Measurements from ENCODE around the gene GSG1L2. TPM values are rescaled to one million over a fixed set of nuclear protein-coding genes. Genes with fewer than 3 reads are reported as not detected.

Gene GSG1L2
- total and polyA plus RNA-seq, 2 donors (not counting 3 experiments of a cell fraction or from before 2014, with no cell fraction given) = not detected

GRCh38 chr17:9790889-9791876, 30.7 kb downstream of the GSG1L2 start, which contains the start of gene DHRS7C:
Gene DHRS7C (minus strand): TSS chr17:9791592. CDS start chr17:9791284, 308 bp downstream.
- Histone ChIP-seq H2AFZ (ENCODE audit: low read depth, low read length) (no peak within 1 kb of the TSS), H3K4me2 (ENCODE audit: insufficient read depth, low read length) (no peak within 1 kb of the TSS), H3K4me3 (replicated peaks in 1 of 3; ENCODE audit: insufficient read depth in 1 of 3, low read depth in 1 of 3, low read length in 3 of 3) (no peak within 1 kb of the TSS), H3K9me1 (replicated peaks; ENCODE audit: control insufficient read depth, extremely low read depth, insufficient read depth, low read length) (no peaks in the 10 kb centered on the region), H3K9me3 (replicated peaks; ENCODE audit: control insufficient read depth, insufficient read depth, low read length) (no peaks in the 10 kb centered on the region), H3K27me3 (ENCODE audit: control insufficient read depth in 2 of 2, insufficient read depth in 2 of 2, low read length in 2 of 2) (no peaks in the 10 kb centered on the region), H3K36me3 (ENCODE audit: control insufficient read depth in 2 of 2, extremely low read depth in 1 of 2, insufficient read depth in 2 of 2, low read length in 2 of 2) (no peaks in the 10 kb centered on the region), H3K4me1 (ENCODE audit: control insufficient read depth, extremely low read depth, insufficient read depth, low read length) (no peaks in the 10 kb centered on the region), H3K27ac (ENCODE audit: insufficient read depth, low read depth, low read length) (no peak within 1 kb of the TSS), H3K79me2 (ENCODE audit: control insufficient read depth, insufficient read depth, low read length) (no peaks in the 10 kb centered on the region), H3K9ac (replicated peaks; ENCODE audit: extremely low read depth, insufficient read depth, low read length) (no peak within 1 kb of the TSS), H4K20me1 (replicated peaks; ENCODE audit: control insufficient read depth, extremely low read depth, insufficient read depth, low read length) (no peaks in the 10 kb centered on the region)
- intact Hi-C loops (cut with micrococcal nuclease) = no loop called here
- no peak for DNase-seq (ENCODE audit: low read depth, low spot score)
- dilution Hi-C loops (cut with MboI; ENCODE audit: extremely low pct_ligation_motif_present, low sequenced_read_pairs) = no loop called here
- ChIA-PET CTCF (no interaction called here), POLR2A (no interaction called here)
- TF ChIP-seq POLR2A (IDR thresholded peaks at IDR 0.05; ENCODE audit: low read depth, low read length) (no peak), GATA2 (IDR thresholded peaks at IDR 0.05; ENCODE audit: insufficient read depth, insufficient read length, low read depth, low read length) (no peak), FOS (IDR thresholded peaks at IDR 0.05; ENCODE audit: borderline replicate concordance, insufficient read depth, low read length) (no peak), POLR2AphosphoS5 (IDR thresholded peaks at IDR 0.05; ENCODE audit: insufficient read depth, low read depth, low read length) (no peak)
- BruUV-seq (replicated peaks) = no TSS peak
- no peak for FAIRE-seq

DNA sequence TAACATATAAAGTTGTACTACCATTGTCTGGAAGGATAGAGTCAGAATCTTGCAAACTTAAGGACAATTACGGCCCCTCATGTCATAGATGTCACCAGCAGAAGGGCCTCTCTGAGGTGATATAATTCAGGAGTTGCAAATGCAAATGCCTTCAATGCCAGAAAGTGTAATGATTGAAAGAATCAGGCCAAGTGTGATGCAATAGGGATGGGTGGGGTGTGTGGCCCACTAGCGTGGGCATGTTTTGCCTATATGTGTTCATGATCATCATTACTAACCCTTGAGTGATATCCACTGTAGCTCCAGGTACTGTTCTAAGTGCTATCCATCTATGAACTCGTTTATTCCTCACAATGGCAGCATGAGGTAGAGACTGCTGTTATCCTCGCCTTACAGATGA, 31.6 kb downstream of the GSG1L2 start:
- Histone ChIP-seq H3K9me3 (replicated peaks; ENCODE audit: control insufficient read depth, insufficient read depth, low read length) (no peaks in the 10 kb centered on the region), H3K27ac (ENCODE audit: insufficient read depth, low read depth, low read length) (no peak overlapping the region), H3K4me1 (ENCODE audit: control insufficient read depth, extremely low read depth, insufficient read depth, low read length) (no peaks in the 10 kb centered on the region), H3K36me3 (ENCODE audit: control insufficient read depth in 2 of 2, extremely low read depth in 1 of 2, insufficient read depth in 2 of 2, low read length in 2 of 2) (no peaks in the 10 kb centered on the region), H2AFZ (ENCODE audit: low read depth, low read length) (no peak overlapping the region), H3K27me3 (ENCODE audit: control insufficient read depth in 2 of 2, insufficient read depth in 2 of 2, low read length in 2 of 2) (no peaks in the 10 kb centered on the region), H3K4me3 (replicated peaks in 1 of 3; ENCODE audit: insufficient read depth in 1 of 3, low read depth in 1 of 3, low read length in 3 of 3) (no peak overlapping the region), H3K9ac (replicated peaks; ENCODE audit: extremely low read depth, insufficient read depth, low read length) (no peak overlapping the region), H3K4me2 (ENCODE audit: insufficient read depth, low read length) (no peak overlapping the region), H4K20me1 (replicated peaks; ENCODE audit: control insufficient read depth, extremely low read depth, insufficient read depth, low read length) (no peaks in the 10 kb centered on the region), H3K9me1 (replicated peaks; ENCODE audit: control insufficient read depth, extremely low read depth, insufficient read depth, low read length) (no peaks in the 10 kb centered on the region), H3K79me2 (ENCODE audit: control insufficient read depth, insufficient read depth, low read length) (no peaks in the 10 kb centered on the region)
- dilution Hi-C loops (cut with MboI; ENCODE audit: extremely low pct_ligation_motif_present, low sequenced_read_pairs) = no loop called here
- no TSS peak for BruUV-seq (replicated peaks)
- ChIA-PET POLR2A (no interaction called here), CTCF (no interaction called here)
- no peak for TF ChIP-seq FOS (IDR thresholded peaks at IDR 0.05; ENCODE audit: borderline replicate concordance, insufficient read depth, low read length)
- TF ChIP-seq MAX (IDR thresholded peaks at IDR 0.05; ENCODE audit: insufficient read depth, insufficient read length) = no peak
- TF ChIP-seq MYC (IDR thresholded peaks at IDR 0.05; ENCODE audit: low read depth, low read length) = no peak
- TF ChIP-seq POLR2AphosphoS5 (IDR thresholded peaks at IDR 0.05; ENCODE audit: insufficient read depth, low read depth, low read length) = no peak
- no peak for TF ChIP-seq CTCF (IDR thresholded peaks at IDR 0.05; ENCODE audit: extremely low read depth in 1 of 2, insufficient read depth in 1 of 2, low read depth in 1 of 2, low read length in 2 of 2)
- no peak for TF ChIP-seq GATA2 (IDR thresholded peaks at IDR 0.05; ENCODE audit: insufficient read depth, insufficient read length, low read depth, low read length)
- TF ChIP-seq EZH2 (IDR thresholded peaks at IDR 0.05; ENCODE audit: borderline replicate concordance, low read depth, low read length, severe bottlenecking) = no peak
- TF ChIP-seq POLR2A (IDR thresholded peaks at IDR 0.05; ENCODE audit: low read depth, low read length) = no peak
- TF ChIP-seq JUN (IDR thresholded peaks at IDR 0.05; ENCODE audit: borderline replicate concordance, insufficient read depth, insufficient read length, low read depth) = no peak
- DNase-seq (ENCODE audit: low read depth, low spot score) (no peak), FAIRE-seq (no peak)
- intact Hi-C loops (cut with micrococcal nuclease) = no loop called here
